ENCODE data around the gene STK33. TPM values are rescaled to one million over a fixed set of nuclear protein-coding genes. Genes with fewer than 3 reads are reported as not detected.

STK33 gene
- total RNA-seq, 2 donors from 2014 or later = 15.6 to 23.1 TPM

GRCh38 chr11:8346157-8346755, 247.8 kb downstream of the STK33 start:
- DNase-seq (no peak), ATAC-seq (no peak)
- intact Hi-C loops (cut with DNase I) = no loop called here

GRCh38 chr11:8345179-8345578, 248.8 kb downstream of the STK33 start:
- DNase-seq (no peak), ATAC-seq (no peak)
- intact Hi-C loops (cut with DNase I) = no loop called here

- DNase-seq = no peak
- intact Hi-C loops (cut with DNase I) = no loop called here
- no peak for ATAC-seq
Measured at GRCh38 chr11:8344346-8344745, 249.7 kb downstream of the STK33 start.

- ATAC-seq (no peak), DNase-seq (no peak)
- intact Hi-C loops (cut with DNase I) = no loop called here
Measured at GRCh38 chr11:8342821-8343681, 251.0 kb downstream of the STK33 start.

- DNase-seq = no peak
Measured at GRCh38 chr11:8341996-8342395, 252.0 kb downstream of the STK33 start.

More at GRCh38 chr11:8341996-8342395, 252.0 kb downstream of the STK33 start:
- ATAC-seq = no peak
- intact Hi-C loops (cut with DNase I) = no loop called here

Other genes with a start within 250 kb of the STK33 start
- 1 to 10 TPM; 2.3 to 3.2 TPM for gene TRIM66, start 88.4 kb upstream of the STK33 start, total RNA-seq
- 100 to 1,000 TPM; 577 to 727 TPM for gene RPL27A, start 88.6 kb upstream of the STK33 start, total RNA-seq